GM19468 (cell line): ENCODE measurements around the gene SPSB2.
A peak's percentile ranks its signal among the peaks of the same experiment; 100 is the strongest.
"Not testable (repeated sequence)": the region's sequence is repeated elsewhere in the genome, so short reads cannot be mapped to it uniquely, and the experiment has no call there.

Experiments used
- ATAC-seq: cut with Tn5 transposase; IDR thresholded peaks from one replicate; pipeline ENCODE4 v1.9.1; 2021; ENCODE audit warnings: mild to moderate bottlenecking, moderate library complexity, moderate number of reproducible peaks; ENCODE audit not compliant: unreplicated experiment; ENCODE audit errors: extremely low read depth

SPSB2 gene

DNA sequence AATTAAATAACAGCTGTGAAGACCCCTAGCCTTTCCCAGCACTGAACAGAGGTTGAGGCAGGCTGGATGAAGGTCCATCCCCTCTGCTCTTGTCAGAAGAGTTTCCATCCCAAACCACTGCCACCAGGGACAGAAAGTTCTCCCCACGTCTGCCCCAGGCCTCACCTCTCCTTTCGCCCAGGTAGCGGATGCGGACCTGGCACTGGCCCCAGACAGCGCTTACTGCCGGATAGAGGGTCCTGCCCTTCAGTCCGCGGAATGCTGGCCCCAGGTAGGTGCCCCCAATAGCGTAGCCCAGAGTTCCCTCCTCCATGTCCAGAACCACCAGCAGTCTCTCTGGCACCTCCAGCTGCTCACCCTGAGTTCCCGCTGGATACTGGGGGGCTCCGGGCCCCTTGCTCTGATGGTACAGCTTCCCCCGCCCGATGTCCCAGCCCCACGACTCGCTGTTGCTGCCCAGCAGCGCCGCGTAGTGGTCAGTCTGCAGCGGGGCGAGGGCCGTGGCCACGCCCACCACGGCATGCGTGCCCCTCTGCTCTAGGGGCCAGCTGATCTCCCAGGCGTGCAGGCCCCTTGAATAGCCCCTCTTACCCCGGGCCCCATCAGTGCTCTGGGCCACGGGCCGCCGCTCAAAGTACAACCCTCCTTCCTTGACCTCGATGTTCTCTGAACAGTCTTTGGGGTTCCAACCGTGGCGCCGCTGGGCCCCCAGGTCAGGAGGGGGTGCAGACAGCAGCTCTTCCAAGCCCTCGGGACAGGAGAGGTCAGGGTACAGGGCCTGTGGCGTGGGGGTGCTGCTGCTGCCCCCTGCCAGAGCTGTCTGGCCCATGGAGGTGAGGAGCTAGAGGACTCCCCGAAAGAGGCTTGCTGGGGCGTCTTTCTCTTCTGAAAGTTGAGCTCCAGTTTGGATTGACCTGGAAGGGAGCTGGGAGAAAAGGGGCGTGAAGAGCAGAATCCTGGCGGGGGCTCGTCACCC is 742 bp downstream of the SPSB2 start:
- ATAC-seq = no peak

DNA sequence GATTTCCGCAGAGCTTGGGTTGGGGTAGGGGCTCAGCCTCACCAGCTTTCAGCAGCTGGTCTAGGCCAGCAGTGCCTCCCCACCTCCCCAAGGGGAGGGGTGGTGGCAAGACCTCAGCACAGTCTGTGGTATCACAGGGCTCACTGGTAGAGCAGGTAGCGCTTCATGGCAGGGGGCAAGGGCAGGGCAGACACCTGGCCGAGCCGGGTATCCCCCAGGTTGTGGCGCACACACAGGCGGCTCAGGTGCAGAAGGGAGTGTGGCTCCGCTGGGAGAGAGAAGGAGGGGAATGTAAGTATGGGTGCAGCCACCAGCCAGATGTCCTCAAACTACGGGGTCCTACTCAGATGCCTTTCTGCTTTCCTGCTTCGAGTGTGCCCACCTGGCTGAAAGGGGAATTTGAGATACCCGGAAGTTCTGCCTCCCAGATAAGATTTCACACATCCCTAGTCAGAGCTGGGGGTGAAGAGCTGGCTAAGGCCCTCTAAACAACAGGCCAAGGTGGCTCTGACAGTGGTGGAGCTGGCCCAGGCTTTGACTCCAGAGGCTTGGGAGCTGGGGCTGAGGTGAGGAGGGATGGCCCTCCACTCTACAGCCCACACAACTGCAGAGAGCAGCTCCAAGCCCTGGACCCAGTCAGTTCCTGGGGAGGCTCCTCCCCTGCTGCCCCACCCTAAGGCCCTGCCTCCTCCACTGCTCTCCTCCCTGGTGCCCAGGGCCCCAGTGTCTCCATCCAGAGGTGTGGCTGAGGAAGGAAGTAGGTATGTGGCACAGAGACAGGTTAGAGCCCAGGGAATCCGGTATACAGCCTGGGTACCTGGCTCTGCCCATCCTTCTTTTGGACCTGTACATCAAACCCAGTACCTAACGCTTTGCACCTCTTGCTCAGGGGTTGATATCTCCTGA is 1.8 kb downstream of the SPSB2 start:
- ATAC-seq = no peak

DNA sequence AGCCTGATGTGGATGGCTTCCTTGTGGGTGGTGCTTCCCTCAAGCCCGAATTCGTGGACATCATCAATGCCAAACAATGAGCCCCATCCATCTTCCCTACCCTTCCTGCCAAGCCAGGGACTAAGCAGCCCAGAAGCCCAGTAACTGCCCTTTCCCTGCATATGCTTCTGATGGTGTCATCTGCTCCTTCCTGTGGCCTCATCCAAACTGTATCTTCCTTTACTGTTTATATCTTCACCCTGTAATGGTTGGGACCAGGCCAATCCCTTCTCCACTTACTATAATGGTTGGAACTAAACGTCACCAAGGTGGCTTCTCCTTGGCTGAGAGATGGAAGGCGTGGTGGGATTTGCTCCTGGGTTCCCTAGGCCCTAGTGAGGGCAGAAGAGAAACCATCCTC is 2.8 kb downstream of the SPSB2 start:
- ATAC-seq = not testable (repeated sequence)

DNA sequence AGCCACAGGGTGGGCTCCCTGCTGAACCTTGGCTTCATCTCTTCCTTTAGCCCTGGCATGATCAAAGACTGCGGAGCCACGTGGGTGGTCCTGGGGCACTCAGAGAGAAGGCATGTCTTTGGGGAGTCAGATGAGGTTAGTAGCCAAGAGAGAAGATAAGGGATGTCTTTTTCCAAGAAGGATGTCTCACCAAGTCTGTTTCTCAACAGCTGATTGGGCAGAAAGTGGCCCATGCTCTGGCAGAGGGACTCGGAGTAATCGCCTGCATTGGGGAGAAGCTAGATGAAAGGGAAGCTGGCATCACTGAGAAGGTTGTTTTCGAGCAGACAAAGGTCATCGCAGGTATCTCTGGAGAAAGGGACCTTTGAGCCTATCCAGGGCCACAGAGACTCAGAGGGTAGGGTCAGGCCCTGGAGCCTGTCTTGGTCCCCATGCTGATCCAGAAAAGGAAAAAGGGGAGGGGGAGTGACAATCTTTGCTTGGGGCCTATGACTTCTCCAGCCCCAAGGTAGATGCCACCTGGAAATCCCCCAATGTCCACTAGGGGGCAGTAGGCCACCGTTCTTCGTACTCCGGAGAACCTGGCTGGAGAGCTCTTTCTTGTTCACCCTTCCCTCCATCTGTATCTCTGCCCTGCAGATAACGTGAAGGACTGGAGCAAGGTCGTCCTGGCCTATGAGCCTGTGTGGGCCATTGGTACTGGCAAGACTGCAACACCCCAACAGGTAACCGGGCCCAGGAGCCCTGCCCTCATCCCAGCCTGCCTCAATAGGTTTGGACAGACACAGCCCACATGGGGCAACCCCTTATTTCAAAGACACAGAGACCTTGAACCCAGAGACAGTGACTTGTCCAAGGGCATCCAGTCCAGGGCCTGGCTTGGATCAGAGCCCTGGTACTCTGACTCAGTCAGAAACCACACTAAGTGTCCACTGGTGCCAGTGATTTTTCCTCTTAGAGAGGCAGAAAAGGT is 3.8 kb downstream of the SPSB2 start:
- no peak for ATAC-seq

DNA sequence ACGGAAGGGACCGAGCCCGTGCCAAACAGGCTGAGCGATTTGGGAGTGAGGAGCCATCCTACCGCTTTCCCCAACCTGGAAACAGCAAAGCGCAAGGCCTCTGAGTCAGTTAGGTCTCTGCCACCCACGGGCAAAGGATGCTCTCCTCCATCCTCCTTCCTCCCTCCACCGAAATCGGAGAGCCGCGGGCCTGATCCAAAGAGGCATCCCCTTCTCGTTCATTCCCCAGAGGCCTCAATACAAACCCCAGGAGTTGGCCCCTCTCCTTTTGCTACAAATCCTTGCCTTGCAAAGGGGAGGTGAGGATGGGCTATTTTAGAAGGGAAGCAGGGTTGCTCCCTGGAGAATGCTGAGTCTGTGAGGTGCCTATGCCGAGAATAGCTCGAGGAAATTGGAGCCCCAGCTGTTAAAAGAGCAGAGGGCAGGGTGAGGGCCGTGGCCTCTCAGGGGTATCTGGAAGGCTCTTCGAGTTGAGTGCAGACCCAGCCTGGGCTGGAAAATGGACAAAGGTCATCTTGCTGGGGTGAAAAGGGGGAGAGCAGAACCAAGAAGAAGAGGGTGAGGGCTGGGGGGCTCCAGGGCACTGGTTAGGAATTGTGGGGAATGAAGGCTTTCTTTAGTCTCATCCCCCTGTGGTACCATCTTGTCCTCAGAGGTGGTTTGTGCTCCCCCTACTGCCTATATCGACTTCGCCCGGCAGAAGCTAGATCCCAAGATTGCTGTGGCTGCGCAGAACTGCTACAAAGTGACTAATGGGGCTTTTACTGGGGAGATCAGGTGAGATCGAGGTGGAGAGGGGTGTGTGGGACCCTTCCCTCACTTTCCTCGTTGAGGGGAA is 4.7 kb downstream of the SPSB2 start:
- ATAC-seq = no peak

DNA sequence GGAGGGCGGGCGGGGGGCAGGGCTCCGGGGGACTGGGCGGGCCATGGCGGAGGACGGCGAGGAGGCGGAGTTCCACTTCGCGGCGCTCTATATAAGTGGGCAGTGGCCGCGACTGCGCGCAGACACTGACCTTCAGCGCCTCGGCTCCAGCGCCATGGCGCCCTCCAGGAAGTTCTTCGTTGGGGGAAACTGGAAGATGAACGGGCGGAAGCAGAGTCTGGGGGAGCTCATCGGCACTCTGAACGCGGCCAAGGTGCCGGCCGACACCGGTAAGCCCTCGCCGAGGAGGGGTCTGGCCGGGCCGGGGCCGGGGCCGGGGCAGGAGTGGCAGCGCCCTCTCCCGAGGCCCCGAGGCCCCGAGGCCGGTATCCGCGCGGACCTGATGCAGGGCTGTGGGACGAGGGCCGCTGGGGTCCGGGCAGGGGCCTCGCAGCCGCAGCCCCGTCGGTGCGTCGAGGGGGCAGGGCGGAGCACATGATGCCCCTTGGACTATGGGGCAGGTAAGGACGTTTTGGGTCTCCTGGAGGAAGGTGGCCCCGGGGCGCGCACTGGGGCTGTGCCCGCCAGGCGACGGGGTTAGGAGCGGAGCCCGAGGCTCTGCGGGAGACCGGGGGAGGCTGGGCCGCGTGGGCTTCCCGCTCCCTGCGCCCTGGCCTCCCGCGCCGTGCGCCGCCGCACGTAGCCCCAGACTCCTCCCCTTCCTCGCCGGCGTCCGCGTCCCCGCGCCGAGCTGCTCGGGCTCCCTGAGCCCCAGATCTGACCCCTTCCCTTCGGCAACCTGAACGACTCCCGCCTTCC is 5.5 kb downstream of the SPSB2 start, which contains the start of gene TPI1:
Gene TPI1, plus strand, starts transcription at position 119 of the 798 bp plus-strand sequence. Its CDS starts 36 bp downstream, at position 155.
- ATAC-seq = peak; percentile 27

DNA sequence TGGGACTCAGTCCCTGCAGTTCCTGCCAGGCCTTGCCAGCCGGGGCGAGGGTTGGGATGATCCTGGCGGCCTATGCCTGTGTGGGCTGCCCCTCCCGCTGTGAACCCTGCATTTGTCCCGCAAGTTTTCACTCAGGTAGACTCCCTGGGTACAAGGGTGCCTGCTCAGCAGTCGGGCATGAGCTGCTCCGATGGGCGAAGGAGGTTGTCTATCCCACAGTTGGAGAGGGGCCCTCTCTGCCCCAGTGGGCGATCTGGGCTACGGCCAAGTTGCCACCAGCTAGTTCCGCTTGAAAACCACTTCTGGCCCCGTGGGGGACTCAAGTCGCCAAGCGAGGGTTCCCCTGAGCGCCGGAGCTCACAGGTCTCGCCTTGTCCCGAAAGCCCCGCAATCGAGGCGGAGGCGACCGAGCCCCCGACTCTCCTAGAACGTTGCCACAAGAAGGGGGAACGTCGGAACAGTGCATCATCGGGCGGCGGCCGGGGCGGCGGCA is 6.1 kb downstream of the SPSB2 start:
- ATAC-seq = no peak

DNA sequence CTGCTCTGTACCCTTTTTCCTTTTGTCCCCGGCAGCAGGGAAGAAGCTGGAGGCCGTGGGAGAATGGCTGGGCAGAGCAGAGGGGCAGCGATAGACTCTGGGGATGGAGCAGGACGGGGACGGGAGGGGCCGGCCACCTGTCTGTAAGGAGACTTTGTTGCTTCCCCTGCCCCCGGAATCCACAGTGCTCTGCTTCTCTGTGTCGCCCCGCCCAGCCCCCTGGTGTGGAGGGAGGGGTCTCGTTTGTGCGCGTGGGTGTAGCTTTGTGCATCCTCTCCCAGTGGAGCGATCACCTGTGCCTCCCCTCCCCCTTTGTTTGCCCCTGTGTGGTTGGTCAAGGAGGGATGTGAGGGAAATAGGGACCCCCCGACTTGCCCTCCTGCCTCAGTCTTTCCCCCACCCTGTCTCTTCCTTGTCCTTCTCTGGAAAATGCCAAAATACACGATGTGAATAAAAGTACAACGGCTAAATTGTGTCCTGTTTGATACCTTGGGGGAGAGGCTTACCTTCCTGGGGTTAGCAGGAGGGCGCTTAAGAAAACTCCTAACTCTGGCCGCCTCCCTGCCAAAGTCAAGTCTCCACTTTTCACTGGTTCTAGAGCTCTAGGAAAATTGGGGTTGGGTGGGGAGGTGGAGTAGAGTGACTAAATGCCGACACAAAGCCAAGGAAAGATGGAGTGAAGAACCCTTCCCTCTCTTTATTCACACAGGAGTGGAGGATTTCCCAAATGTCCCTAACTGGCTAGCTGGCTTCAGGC is 6.8 kb downstream of the SPSB2 start:
- ATAC-seq = no peak

DNA sequence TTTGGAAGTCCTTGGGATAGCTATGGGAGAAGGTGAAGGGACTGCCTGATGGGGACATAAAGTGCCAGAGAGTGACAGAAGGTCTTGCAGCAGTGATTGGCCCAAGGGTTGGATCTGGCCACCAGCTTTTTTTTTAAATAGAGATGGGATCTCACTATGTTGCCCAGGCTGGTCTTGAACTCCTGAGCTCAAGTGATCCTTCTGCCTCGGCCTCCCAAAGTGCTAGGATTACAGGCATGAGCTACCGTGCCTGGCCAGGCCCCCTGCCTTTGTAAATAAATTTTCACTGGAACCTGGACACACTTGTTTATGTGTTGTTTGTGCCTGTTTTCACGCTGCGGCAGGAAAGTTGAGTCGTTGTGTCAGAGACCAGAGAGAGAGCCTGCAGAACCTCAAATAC is 7.8 kb downstream of the SPSB2 start:
- not testable (repeated sequence) for ATAC-seq

DNA sequence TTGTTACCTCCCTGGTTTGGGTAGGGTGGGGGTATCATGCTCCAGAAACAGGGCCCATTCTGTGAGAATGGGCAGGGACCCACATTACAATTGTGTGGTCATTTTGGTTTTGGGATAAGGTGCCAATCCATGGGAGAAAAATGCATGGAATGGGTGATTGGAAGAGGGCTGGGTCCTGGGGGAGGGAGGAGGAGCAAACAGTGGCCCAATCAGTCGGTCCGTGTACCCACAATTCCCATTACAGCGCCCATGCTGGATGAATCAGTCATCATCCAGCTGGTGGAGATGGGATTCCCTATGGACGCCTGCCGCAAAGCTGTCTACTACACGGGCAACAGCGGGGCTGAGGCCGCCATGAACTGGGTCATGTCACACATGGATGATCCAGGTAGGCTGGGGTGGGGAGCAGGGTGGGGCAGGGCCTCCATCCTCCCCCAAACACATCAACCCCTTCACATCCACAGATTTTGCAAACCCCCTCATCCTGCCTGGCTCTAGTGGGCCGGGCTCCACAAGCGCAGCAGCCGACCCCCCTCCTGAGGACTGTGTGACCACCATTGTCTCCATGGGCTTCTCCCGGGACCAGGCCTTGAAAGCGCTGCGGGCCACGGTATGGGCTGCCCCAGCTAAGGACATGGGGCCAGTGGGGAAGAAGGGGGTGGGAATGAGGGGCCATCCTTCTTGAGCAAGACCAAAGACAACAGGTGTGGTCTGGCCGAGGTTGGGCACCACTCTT is 9.3 kb downstream of the SPSB2 start:
- ATAC-seq = no peak

DNA sequence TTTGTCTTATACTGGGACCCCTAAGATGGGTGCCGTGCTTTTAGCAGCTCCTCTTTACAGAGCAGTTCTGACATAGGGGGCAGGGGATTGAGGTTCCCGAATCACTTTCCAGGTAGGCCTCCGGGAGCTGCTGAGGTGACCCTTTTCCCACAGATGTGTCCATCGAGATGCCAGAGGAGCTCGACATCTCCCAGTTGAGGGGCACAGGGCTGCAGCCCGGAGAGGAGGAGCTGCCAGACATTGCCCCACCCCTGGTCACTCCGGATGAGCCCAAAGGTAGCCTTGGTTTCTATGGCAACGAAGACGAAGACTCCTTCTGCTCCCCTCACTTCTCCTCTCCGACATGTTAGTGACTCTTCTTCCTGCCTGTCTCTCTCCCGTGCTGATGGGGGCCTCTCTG is 10.1 kb downstream of the SPSB2 start:
- ATAC-seq = no peak

DNA sequence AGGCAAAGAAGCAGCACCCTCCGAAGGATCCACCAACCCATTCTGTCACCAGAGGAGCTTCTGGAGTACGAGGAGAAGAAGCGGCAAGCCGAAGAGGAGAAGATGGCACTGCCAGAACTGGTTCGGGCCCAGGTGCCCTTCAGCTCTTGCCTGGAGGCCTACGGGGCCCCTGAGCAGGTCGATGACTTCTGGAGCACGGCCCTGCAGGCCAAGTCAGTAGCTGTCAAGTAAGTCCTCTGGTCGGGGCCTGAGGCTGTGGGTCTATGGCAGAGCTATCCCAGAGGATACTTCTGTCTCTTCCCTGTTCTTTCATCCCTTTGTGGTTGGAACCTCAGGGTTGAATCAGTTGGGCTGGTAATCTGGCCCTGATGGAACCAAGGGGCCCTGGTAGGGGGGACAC is 11.7 kb downstream of the SPSB2 start:
- ATAC-seq = no peak

DNA sequence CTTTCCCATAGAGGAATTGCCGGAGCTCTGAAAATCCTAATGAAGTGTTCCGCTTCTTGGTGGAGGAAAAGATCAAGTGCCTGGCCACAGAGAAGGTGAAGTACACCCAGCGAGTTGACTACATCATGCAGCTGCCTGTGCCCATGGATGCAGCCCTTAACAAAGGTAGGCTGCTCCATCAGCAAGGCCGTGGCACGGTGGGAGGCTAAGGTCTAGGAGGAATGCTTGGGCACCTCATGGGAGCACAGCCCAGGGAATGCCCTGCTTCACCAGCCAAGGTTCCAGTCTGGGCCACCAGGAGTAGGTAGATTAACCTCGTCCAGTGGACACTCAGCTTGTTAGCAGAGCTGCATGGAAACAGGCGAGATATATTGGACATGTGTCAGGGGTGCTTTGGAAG is 12.2 kb downstream of the SPSB2 start:
- no peak for ATAC-seq

DNA sequence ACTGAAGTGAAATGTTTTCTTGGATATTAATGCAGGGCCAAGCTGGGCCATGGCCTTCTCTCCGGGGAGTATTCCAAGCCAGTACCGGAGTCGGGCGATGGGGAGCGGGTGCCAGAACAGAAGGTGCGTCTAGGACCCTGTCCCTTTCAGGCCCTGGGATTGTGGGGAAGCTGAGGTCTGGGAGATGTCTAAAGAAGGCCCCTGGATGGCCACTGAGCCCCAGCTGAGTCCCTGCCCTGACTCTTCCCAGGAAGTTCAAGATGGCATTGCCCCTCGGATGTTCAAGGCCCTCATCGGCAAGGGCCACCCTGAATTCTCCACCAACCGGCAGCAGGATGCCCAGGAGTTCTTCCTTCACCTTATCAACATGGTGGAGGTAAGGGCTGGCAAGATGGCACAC is 13.0 kb downstream of the SPSB2 start:
- no peak for ATAC-seq

DNA sequence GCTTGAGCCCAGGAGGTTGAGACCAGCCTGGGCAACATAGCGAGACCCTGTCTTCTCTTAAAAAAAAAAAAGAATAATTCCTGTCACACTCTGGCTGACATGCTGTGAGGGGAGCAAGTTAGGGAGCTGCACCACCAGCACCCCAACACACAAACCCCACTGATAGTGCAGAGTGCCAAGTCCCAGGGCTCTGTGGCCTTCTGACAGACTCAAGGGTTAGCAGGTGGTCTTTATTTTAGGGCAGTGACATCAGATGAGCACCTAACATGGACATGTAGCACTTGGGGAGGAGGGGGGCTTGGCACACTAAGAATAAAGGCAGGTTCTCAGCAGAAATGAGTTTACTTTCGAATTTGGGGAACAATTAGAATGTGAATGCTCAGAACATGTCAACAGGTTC is 14.3 kb downstream of the SPSB2 start:
- ATAC-seq = no peak

DNA sequence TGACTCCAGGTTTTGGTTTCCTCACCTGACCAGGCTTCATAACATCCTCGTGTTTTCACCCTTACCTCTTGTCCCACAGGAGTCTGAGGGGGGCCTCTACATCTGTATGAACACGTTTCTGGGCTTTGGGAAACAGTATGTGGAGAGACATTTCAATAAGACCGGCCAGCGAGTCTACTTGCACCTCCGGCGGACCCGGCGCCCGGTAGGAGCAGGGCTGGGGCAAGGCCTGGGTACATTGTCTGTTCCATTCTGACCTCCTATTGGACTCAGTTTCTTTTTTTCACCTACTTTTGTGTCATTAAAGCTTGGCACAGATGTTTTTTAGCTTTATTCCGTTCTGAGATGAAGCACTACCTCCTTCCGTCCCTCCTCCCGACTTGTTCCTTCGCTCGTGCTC is 17.8 kb downstream of the SPSB2 start:
- ATAC-seq = no peak

DNA sequence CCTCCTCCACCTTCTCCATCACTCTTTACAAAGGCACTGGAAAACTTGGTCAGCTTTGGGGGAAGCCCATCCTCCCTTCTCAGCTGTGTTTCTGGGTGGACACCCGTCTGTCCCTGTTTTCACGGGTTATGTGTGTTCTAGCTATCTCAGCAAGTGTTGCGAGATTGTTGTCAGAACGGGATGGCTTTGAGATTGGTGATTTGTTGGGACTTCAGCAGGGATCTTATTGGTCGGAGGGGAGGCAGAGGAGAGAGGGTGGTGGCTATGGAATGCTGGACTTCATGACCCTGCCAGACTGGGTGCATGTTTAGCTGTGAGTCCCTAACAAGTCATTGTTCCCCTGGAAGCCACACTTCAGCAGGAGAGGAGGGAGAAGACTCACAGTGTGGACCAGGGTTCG is 19.1 kb downstream of the SPSB2 start:
- ATAC-seq = no peak
